GM21526 (cell line): ENCODE results near the gene OIT3.

Experiments
- ATAC-seq: cut with Tn5 transposase; IDR thresholded peaks from one replicate; pipeline ENCODE4 v1.9.1; 2021; ENCODE audit warnings: moderate library complexity; ENCODE audit not compliant: unreplicated experiment, low FRiP score

Gene OIT3

GRCh38 chr10:72893136-72893798 lies at the start of gene OIT3:
Gene OIT3 (plus strand): TSS chr10:72893739. CDS start chr10:72893799, 60 bp downstream.
- ATAC-seq: no peak

GRCh38 chr10:72846238-72846637 lies 47.3 kb upstream of the OIT3 start:
- ATAC-seq: no peak

GRCh38 chr10:72847681-72848080 lies 45.9 kb upstream of the OIT3 start:
- ATAC-seq: no peak

GRCh38 chr10:72850861-72851260 lies 42.7 kb upstream of the OIT3 start:
- no peak for ATAC-seq

- ATAC-seq: no peak
Measured at GRCh38 chr10:72851509-72851908, 42.0 kb upstream of the OIT3 start.

- ATAC-seq: no peak
Measured at GRCh38 chr10:72852508-72852907, 41.0 kb upstream of the OIT3 start.

GRCh38 chr10:72855129-72855528 lies 38.4 kb upstream of the OIT3 start:
- ATAC-seq: no peak

GRCh38 chr10:72855790-72856189 lies 37.7 kb upstream of the OIT3 start:
- no peak for ATAC-seq

GRCh38 chr10:72858067-72858466 lies 35.5 kb upstream of the OIT3 start:
- no peak for ATAC-seq

GRCh38 chr10:72862957-72863356 lies 30.6 kb upstream of the OIT3 start:
- ATAC-seq: no peak

GRCh38 chr10:72875250-72876055 lies 18.1 kb upstream of the OIT3 start:
- ATAC-seq: no peak

- no peak for ATAC-seq
Measured at GRCh38 chr10:72879245-72879644, 14.3 kb upstream of the OIT3 start.

- ATAC-seq: no peak
Measured at GRCh38 chr10:72881291-72881690, 12.2 kb upstream of the OIT3 start.

GRCh38 chr10:72883861-72884260 lies 9.7 kb upstream of the OIT3 start:
- ATAC-seq: no peak

- no peak for ATAC-seq
Measured at GRCh38 chr10:72885953-72886352, 7.6 kb upstream of the OIT3 start.

GRCh38 chr10:72886621-72887020 lies 6.9 kb upstream of the OIT3 start:
- no peak for ATAC-seq

GRCh38 chr10:72887043-72887442 lies 6.5 kb upstream of the OIT3 start:
- ATAC-seq: no peak

- no peak for ATAC-seq
Measured at GRCh38 chr10:72888151-72888638, 5.3 kb upstream of the OIT3 start.

- ATAC-seq: no peak
Measured at GRCh38 chr10:72889391-72889831, 4.1 kb upstream of the OIT3 start.

- ATAC-seq: no peak
Measured at GRCh38 chr10:72890086-72890485, 3.5 kb upstream of the OIT3 start.

GRCh38 chr10:72895236-72895850 lies 1.8 kb downstream of the OIT3 start:
- no peak for ATAC-seq
